Measurements from ENCODE around the gene URI1.

The URI1 gene

GRCh38 chr19:29926801-29927200 is 15.2 kb upstream of the URI1 start:
- H3K9me3 Mint-ChIP-seq, result no peaks in the 10 kb centered on the region
- no peak for ATAC-seq (ENCODE audit: low read depth)
- H3K36me3 Mint-ChIP-seq, result no peaks in the 10 kb centered on the region
- no peak overlapping the region for H3K4me3 Mint-ChIP-seq
- peaks cover 8% of the 10 kb centered on the region for H3K4me1 Mint-ChIP-seq
- H3K27ac Mint-ChIP-seq, result no peak overlapping the region
- DNase-seq (ENCODE audit: low spot score in 2 of 2), result no peak
- H3K27me3 Mint-ChIP-seq, result peaks cover 17% of the 10 kb centered on the region

- ATAC-seq (ENCODE audit: low read depth) (no peak), DNase-seq (ENCODE audit: low spot score in 2 of 2) (no peak)
- H3K27me3 Mint-ChIP-seq, result peaks cover 13% of the 10 kb centered on the region
- H3K4me1 Mint-ChIP-seq, result peaks cover 8% of the 10 kb centered on the region
- no peaks in the 10 kb centered on the region for H3K36me3 Mint-ChIP-seq
- no peak overlapping the region for H3K4me3 Mint-ChIP-seq
- no peak overlapping the region for H3K27ac Mint-ChIP-seq
- no peaks in the 10 kb centered on the region for H3K9me3 Mint-ChIP-seq
These were observed 14.0 kb upstream of the URI1 start for GRCh38 chr19:29927944-29928625.

DNA sequence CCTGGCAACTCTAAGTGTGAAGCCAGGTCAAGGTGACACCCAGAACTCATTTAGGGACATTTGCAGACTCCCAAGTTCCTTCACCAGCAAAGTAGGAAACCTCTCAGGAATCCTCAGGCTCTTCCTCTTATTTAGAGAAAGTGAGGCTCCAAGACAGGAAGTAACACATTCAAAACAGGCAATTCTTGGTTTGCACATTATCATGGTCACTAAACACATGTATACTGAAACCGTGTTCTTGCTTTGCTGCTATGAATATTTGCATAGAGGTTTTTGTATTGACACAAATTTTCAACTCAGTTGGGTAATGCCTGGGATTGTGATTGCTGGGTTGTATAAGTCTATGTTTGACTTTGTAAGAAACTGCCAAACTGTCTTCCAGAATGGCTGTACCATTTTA is 13.2 kb upstream of the URI1 start:
- Mint-ChIP-seq H3K9me3 (no peaks in the 10 kb centered on the region), H3K27ac (no peak overlapping the region), H3K4me1 (peaks cover 8% of the 10 kb centered on the region), H3K4me3 (no peak overlapping the region), H3K27me3 (peaks cover 12% of the 10 kb centered on the region), H3K36me3 (no peaks in the 10 kb centered on the region)
- ATAC-seq (ENCODE audit: low read depth), result no peak
- no peak for DNase-seq (ENCODE audit: low spot score in 2 of 2)

- Mint-ChIP-seq H3K27ac (no peak overlapping the region), H3K4me1 (no peaks in the 10 kb centered on the region), H3K9me3 (peaks cover 8% of the 10 kb centered on the region), H3K27me3 (peaks cover 12% of the 10 kb centered on the region), H3K4me3 (no peak overlapping the region), H3K36me3 (peaks cover 7% of the 10 kb centered on the region)
- ATAC-seq (ENCODE audit: low read depth) (no peak), DNase-seq (ENCODE audit: low spot score in 2 of 2) (no peak)
These were observed 7.8 kb upstream of the URI1 start for GRCh38 chr19:29934257-29934656.

DNA sequence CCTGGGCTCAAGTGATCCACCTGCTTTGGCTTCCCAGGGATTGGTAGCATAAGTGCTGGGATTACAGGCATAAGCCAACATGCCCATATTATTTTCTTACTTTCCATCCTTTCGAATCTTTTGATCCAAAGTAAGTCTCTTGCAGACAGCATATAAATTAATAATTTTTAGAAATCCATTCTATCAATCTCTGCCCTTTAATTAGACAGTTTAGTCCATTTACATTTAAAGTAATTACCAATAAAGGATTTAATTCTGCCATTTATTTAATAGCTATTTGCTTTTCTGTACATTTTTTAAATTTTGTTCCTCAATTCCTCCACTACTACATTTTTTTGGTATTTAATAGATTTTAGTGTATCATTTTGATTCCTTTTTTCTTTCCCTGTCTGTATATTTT is 7.3 kb upstream of the URI1 start:
- Mint-ChIP-seq H3K4me1 (peaks cover 2% of the 10 kb centered on the region), H3K4me3 (no peak overlapping the region), H3K27me3 (peaks cover 16% of the 10 kb centered on the region), H3K27ac (no peak overlapping the region), H3K9me3 (peaks cover 8% of the 10 kb centered on the region), H3K36me3 (peaks cover 11% of the 10 kb centered on the region)
- ATAC-seq (ENCODE audit: low read depth) (no peak), DNase-seq (ENCODE audit: low spot score in 2 of 2) (no peak)

- peaks cover 9% of the 10 kb centered on the region for H3K4me1 Mint-ChIP-seq
- ATAC-seq (ENCODE audit: low read depth) (no peak), DNase-seq (ENCODE audit: low spot score in 2 of 2) (no peak)
- H3K27ac Mint-ChIP-seq, result no peak overlapping the region
- H3K27me3 Mint-ChIP-seq, result peaks cover 17% of the 10 kb centered on the region
- peaks cover 12% of the 10 kb centered on the region for H3K36me3 Mint-ChIP-seq
- no peak overlapping the region for H3K4me3 Mint-ChIP-seq
- peaks cover 8% of the 10 kb centered on the region for H3K9me3 Mint-ChIP-seq
These were observed 5.6 kb upstream of the URI1 start for GRCh38 chr19:29936409-29936808.

GRCh38 chr19:29939628-29940027 is 2.4 kb upstream of the URI1 start:
- Mint-ChIP-seq H3K4me1 (peaks cover 15% of the 10 kb centered on the region), H3K36me3 (peaks cover 10% of the 10 kb centered on the region), H3K27me3 (peaks cover 11% of the 10 kb centered on the region), H3K9me3 (peaks cover 7% of the 10 kb centered on the region), H3K27ac (no peak overlapping the region), H3K4me3 (no peak overlapping the region)
- ATAC-seq (ENCODE audit: low read depth) (no peak), DNase-seq (ENCODE audit: low spot score in 2 of 2) (no peak)

- peaks cover 22% of the 10 kb centered on the region for H3K4me1 Mint-ChIP-seq
- H3K27ac Mint-ChIP-seq, result no peak overlapping the region
- ATAC-seq (ENCODE audit: low read depth), result no peak
- peaks cover 2% of the 10 kb centered on the region for H3K9me3 Mint-ChIP-seq
- H3K36me3 Mint-ChIP-seq, result peaks cover 12% of the 10 kb centered on the region
- no peak for DNase-seq (ENCODE audit: low spot score in 2 of 2)
- H3K27me3 Mint-ChIP-seq, result peaks cover 11% of the 10 kb centered on the region
- H3K4me3 Mint-ChIP-seq, result peak overlapping the region; percentile 67
These were observed 961 bp upstream of the URI1 start for GRCh38 chr19:29940971-29941585.

DNA sequence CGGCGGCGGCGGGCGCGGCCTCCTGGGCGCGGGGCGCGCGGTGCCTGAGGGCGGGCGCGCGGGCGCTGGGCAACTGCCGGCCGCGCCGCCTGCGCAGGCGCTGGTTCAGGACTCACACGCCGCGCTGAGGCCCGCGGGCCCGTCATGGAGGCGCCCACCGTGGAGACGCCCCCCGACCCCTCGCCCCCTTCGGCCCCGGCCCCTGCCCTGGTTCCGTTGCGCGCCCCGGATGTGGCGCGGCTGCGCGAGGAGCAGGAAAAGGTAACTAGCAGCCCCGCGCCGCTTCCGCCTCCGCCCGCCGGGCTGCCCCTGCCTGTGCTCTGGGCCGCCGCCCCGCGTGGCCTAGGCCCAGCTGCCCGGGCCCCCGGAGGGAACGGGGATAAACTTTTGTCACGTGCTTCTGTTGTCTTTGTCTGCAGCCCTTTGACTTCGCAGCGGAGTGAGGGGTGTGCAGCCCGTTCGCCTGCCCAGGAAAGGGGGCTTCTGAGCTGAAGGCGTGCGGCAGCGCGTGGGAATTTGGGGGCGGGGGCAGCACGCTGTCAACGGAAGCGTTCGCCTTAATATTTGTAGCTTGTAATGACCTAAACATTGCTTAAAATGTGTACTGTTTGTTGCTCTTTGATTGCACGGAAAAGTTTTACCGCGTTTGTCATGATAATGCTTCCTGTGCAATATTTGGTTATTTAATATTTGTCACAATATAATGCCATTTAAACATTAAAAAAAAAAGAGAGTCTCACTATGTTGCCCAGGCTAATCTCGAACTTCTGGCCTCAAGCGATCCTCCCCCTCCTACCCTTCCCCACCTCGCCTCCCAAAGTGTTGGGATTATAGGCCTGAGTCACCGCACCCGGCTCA is 594 bp downstream of the URI1 start:
- H3K27ac Mint-ChIP-seq, result peak overlapping the region; percentile 58
- H3K4me3 Mint-ChIP-seq, result peak overlapping the region; percentile 90
- H3K27me3 Mint-ChIP-seq, result peaks cover 10% of the 10 kb centered on the region
- H3K4me1 Mint-ChIP-seq, result peaks cover 29% of the 10 kb centered on the region
- DNase-seq (ENCODE audit: low spot score in 2 of 2), result peak; percentile 51 to 64
- H3K36me3 Mint-ChIP-seq, result peaks cover 9% of the 10 kb centered on the region
- ATAC-seq (ENCODE audit: low read depth), result peak; percentile 71
- H3K9me3 Mint-ChIP-seq, result no peaks in the 10 kb centered on the region

GRCh38 chr19:29943615-29944014 is 1.6 kb downstream of the URI1 start:
- no peaks in the 10 kb centered on the region for H3K9me3 Mint-ChIP-seq
- H3K27me3 Mint-ChIP-seq, result peaks cover 5% of the 10 kb centered on the region
- no peak for DNase-seq (ENCODE audit: low spot score in 2 of 2)
- no peak for ATAC-seq (ENCODE audit: low read depth)
- peaks cover 9% of the 10 kb centered on the region for H3K36me3 Mint-ChIP-seq
- no peak overlapping the region for H3K27ac Mint-ChIP-seq
- H3K4me3 Mint-ChIP-seq, result peak overlapping the region; percentile 90
- peaks cover 34% of the 10 kb centered on the region for H3K4me1 Mint-ChIP-seq

GRCh38 chr19:29944390-29945012 is 2.5 kb downstream of the URI1 start:
- Mint-ChIP-seq H3K36me3 (peaks cover 7% of the 10 kb centered on the region), H3K4me1 (peaks cover 34% of the 10 kb centered on the region), H3K9me3 (no peaks in the 10 kb centered on the region), H3K27me3 (peaks cover 4% of the 10 kb centered on the region), H3K4me3 (no peak overlapping the region), H3K27ac (peak overlapping the region; percentile 71)
- DNase-seq (ENCODE audit: low spot score in 2 of 2) (no peak), ATAC-seq (ENCODE audit: low read depth) (no peak)

GRCh38 chr19:29945017-29945416 is 3.0 kb downstream of the URI1 start:
- Mint-ChIP-seq H3K9me3 (no peaks in the 10 kb centered on the region), H3K27me3 (no peaks in the 10 kb centered on the region), H3K27ac (peak overlapping the region; percentile 71), H3K4me3 (peak overlapping the region; percentile 35), H3K36me3 (peaks cover 4% of the 10 kb centered on the region), H3K4me1 (peaks cover 32% of the 10 kb centered on the region)
- DNase-seq (ENCODE audit: low spot score in 2 of 2), result no peak
- ATAC-seq (ENCODE audit: low read depth), result no peak

- peaks cover 34% of the 10 kb centered on the region for H3K4me1 Mint-ChIP-seq
- H3K4me3 Mint-ChIP-seq, result peak overlapping the region; percentile 35
- peaks cover 4% of the 10 kb centered on the region for H3K36me3 Mint-ChIP-seq
- H3K27me3 Mint-ChIP-seq, result no peaks in the 10 kb centered on the region
- H3K9me3 Mint-ChIP-seq, result no peaks in the 10 kb centered on the region
- peak overlapping the region; percentile 71 for H3K27ac Mint-ChIP-seq
- no peak for DNase-seq (ENCODE audit: low spot score in 2 of 2)
- no peak for ATAC-seq (ENCODE audit: low read depth)
These were observed 3.4 kb downstream of the URI1 start for GRCh38 chr19:29945433-29945832.

- DNase-seq (ENCODE audit: low spot score in 2 of 2) (no peak), ATAC-seq (ENCODE audit: low read depth) (no peak)
- Mint-ChIP-seq H3K36me3 (peaks cover 4% of the 10 kb centered on the region), H3K4me3 (no peak overlapping the region), H3K9me3 (no peaks in the 10 kb centered on the region), H3K4me1 (peaks cover 27% of the 10 kb centered on the region), H3K27me3 (no peaks in the 10 kb centered on the region), H3K27ac (peak overlapping the region; percentile 1)
These were observed 4.6 kb downstream of the URI1 start for GRCh38 chr19:29946645-29947044.
